Astrocyte (in vitro differentiated cells and primary cell): ENCODE data around the gene PTGES3. TPM values are rescaled to one million over a fixed set of nuclear protein-coding genes. Genes with fewer than 3 reads are reported as not detected.
A peak's percentile ranks its signal among the peaks of the same experiment; 100 is the strongest.

Experiments used
- DNase-seq: peaks from one replicate; pipeline ENCODE4 v3.0.0-alpha.2; 2010; ENCODE audit warnings: low read depth
- FAIRE-seq: peaks from 2 replicates; lab custom pipeline; 2011; peaks lifted over from hg19 to GRCh38; lab: Jason Lieb, UNC
- H2AFZ ChIP-seq: 2 replicates; pipeline ENCODE4 v1.6.0; 2012; ENCODE audit warnings: low read depth, low read length, inconsistent platforms
- H3K27ac ChIP-seq: 2 replicates; pipeline ENCODE4 v1.5.1; 2011; ENCODE audit warnings: low read depth, low read length, inconsistent platforms
- H3K27me3 ChIP-seq: 2 replicates; pipeline ENCODE4 v1.6.0; 2011; ENCODE audit warnings: low read length, inconsistent platforms; ENCODE audit not compliant: insufficient read depth
- H3K36me3 ChIP-seq: 2 replicates; pipeline ENCODE4 v1.5.1; 2011; ENCODE audit warnings: low read length, inconsistent platforms; ENCODE audit not compliant: insufficient read depth
- H3K4me1 ChIP-seq: 2 replicates; pipeline ENCODE4 v1.5.1; 2011; ENCODE audit warnings: low read length, inconsistent platforms; ENCODE audit not compliant: insufficient read depth
- H3K4me2 ChIP-seq: 2 replicates; pipeline ENCODE4 v1.6.0; 2012; ENCODE audit warnings: low read length, inconsistent platforms
- H3K4me3 ChIP-seq: 2 replicates; pipeline ENCODE4 v1.5.1; 2011; ENCODE audit warnings: low read depth, mild to moderate bottlenecking, low read length, inconsistent platforms; ENCODE audit not compliant: insufficient read depth
- H3K79me2 ChIP-seq: 2 replicates; pipeline ENCODE4 v1.6.0; 2012; ENCODE audit warnings: mild to moderate bottlenecking, low read length, inconsistent platforms; ENCODE audit not compliant: insufficient read depth
- H3K9ac ChIP-seq: 2 replicates; pipeline ENCODE4 v1.6.0; 2012; ENCODE audit warnings: mild to moderate bottlenecking, low read length, inconsistent platforms
- H3K9me3 ChIP-seq: 2 replicates; pipeline ENCODE4 v1.5.1; 2012; ENCODE audit warnings: low read depth, mild to moderate bottlenecking, low read length, inconsistent platforms; ENCODE audit not compliant: insufficient read depth
- H4K20me1 ChIP-seq: 2 replicates; pipeline ENCODE4 v1.6.0; 2012; ENCODE audit warnings: low read length, inconsistent platforms; ENCODE audit not compliant: insufficient read depth
- H3K27ac Mint-ChIP-seq: one replicate; pipeline ENCODE4 v1.8.0; 2021; ENCODE audit warnings: mild to moderate bottlenecking, mixed read lengths; ENCODE audit not compliant: unreplicated experiment
- H3K27me3 Mint-ChIP-seq: one replicate; pipeline ENCODE4 v1.8.0; 2021; ENCODE audit warnings: low read depth, mixed read lengths; ENCODE audit not compliant: unreplicated experiment
- H3K36me3 Mint-ChIP-seq: one replicate; pipeline ENCODE4 v1.8.0; 2021; ENCODE audit warnings: low read depth, mixed read lengths; ENCODE audit not compliant: unreplicated experiment
- H3K4me1 Mint-ChIP-seq: one replicate; pipeline ENCODE4 v1.8.0; 2021; ENCODE audit warnings: low read depth, mixed read lengths; ENCODE audit not compliant: unreplicated experiment
- H3K4me3 Mint-ChIP-seq: one replicate; pipeline ENCODE4 v1.8.0; 2021; ENCODE audit warnings: mild to moderate bottlenecking, moderate library complexity, mixed read lengths; ENCODE audit not compliant: unreplicated experiment
- H3K9me3 Mint-ChIP-seq: one replicate; pipeline ENCODE4 v1.8.0; 2021; ENCODE audit warnings: mild to moderate bottlenecking, mixed read lengths; ENCODE audit not compliant: unreplicated experiment
- CTCF ChIP-seq: IDR thresholded peaks from 2 replicates; pipeline ENCODE4 v1.5.1; 2011; ENCODE audit warnings: low read depth, mild to moderate bottlenecking, inconsistent platforms, low read length, moderate library complexity; ENCODE audit not compliant: insufficient read depth
- EZH2 ChIP-seq: IDR thresholded peaks from 2 replicates; pipeline ENCODE4 v1.6.1; 2012; ENCODE audit warnings: mild to moderate bottlenecking, low read length, inconsistent platforms; ENCODE audit not compliant: insufficient read depth
- total RNA-seq: library from RNA; stranded (reverse); gene quantifications from 2 replicates; pipeline ENCODE4 v1.2.1, GENCODE V29; 2021

The PTGES3 gene
- total RNA-seq, 1 donor from 2014 or later, result 226 TPM

GRCh38 chr12:56715798-56716197, 27.7 kb upstream of the PTGES3 start:
- H3K27me3 ChIP-seq, result no peaks in the 10 kb centered on the region
- peaks cover 50% of the 10 kb centered on the region for H3K36me3 Mint-ChIP-seq
- H3K4me3 ChIP-seq, result no peak overlapping the region
- peaks cover 52% of the 10 kb centered on the region for H3K36me3 ChIP-seq
- DNase-seq (no peak), FAIRE-seq (no peak)
- H3K27me3 Mint-ChIP-seq, result no peaks in the 10 kb centered on the region
- H3K4me1 Mint-ChIP-seq, result peaks cover 48% of the 10 kb centered on the region
- TF ChIP-seq EZH2 (no peak), CTCF (no peak)
- H3K27ac ChIP-seq, result no peak overlapping the region
- H4K20me1 ChIP-seq, result peaks cover 88% of the 10 kb centered on the region
- no peaks in the 10 kb centered on the region for H3K9me3 ChIP-seq
- no peak overlapping the region for H3K4me2 ChIP-seq
- peaks cover 63% of the 10 kb centered on the region for H3K79me2 ChIP-seq
- no peak overlapping the region for H2AFZ ChIP-seq
- peaks cover 3% of the 10 kb centered on the region for H3K4me1 ChIP-seq
- H3K9ac ChIP-seq, result no peak overlapping the region
- peak overlapping the region; percentile 37 for H3K4me3 Mint-ChIP-seq
- H3K9me3 Mint-ChIP-seq, result no peaks in the 10 kb centered on the region
- peak overlapping the region; percentile 56 for H3K27ac Mint-ChIP-seq

- H3K4me2 ChIP-seq, result no peak overlapping the region
- no peak for DNase-seq
- H3K36me3 Mint-ChIP-seq, result peaks cover 40% of the 10 kb centered on the region
Measured at GRCh38 chr12:56714431-56714929, 26.4 kb upstream of the PTGES3 start.

More at GRCh38 chr12:56714431-56714929, 26.4 kb upstream of the PTGES3 start:
- no peaks in the 10 kb centered on the region for H3K9me3 ChIP-seq
- no peak overlapping the region for H2AFZ ChIP-seq
- peaks cover 50% of the 10 kb centered on the region for H3K79me2 ChIP-seq
- TF ChIP-seq EZH2 (no peak), CTCF (no peak)
- H3K4me1 ChIP-seq, result peaks cover 3% of the 10 kb centered on the region
- H3K4me3 ChIP-seq, result no peak overlapping the region
- H3K4me3 Mint-ChIP-seq, result no peak overlapping the region
- no peaks in the 10 kb centered on the region for H3K27me3 ChIP-seq
- peaks cover 74% of the 10 kb centered on the region for H4K20me1 ChIP-seq
- FAIRE-seq, result no peak
- peaks cover 43% of the 10 kb centered on the region for H3K36me3 ChIP-seq
- peak overlapping the region; percentile 26 for H3K27ac Mint-ChIP-seq
- H3K9me3 Mint-ChIP-seq, result no peaks in the 10 kb centered on the region
- no peak overlapping the region for H3K27ac ChIP-seq
- H3K27me3 Mint-ChIP-seq, result no peaks in the 10 kb centered on the region
- H3K9ac ChIP-seq, result no peak overlapping the region
- H3K4me1 Mint-ChIP-seq, result peaks cover 36% of the 10 kb centered on the region
